HepG2 (cell line): Measurements from ENCODE around the gene CCDC174. TPM values are rescaled to one million over a fixed set of nuclear protein-coding genes. Genes with fewer than 3 reads are reported as not detected.

Experiments used
- ATAC-seq: fragments of 200-7000 bp; cut with Tn5 transposase; 3 replicates; pipeline ENCODE4 v1.9.1; 2020; ENCODE audit warnings: mild to moderate bottlenecking, moderate library complexity
- BruUV-seq: library from RNA; stranded (reverse); fragments of 400-500 nt; replicated peaks from 2 replicates; lab custom pipeline; 2021; lab: Mats Ljungman, UMichigan
- CTCF ChIA-PET: fragments of 300-600 bp; formaldehyde crosslinking; extraction: SDS; loops from one replicate; lab custom pipeline; 2021; ENCODE audit warnings: low total read pairs, inconsistent platforms, low intra/inter-chr PET ratio; lab: Yijun Ruan, JAX
- POLR2A ChIA-PET: fragments of 350-600 bp; sonication (Branson Sonifier 250); formaldehyde crosslinking; loops from one replicate; lab custom pipeline; 2020; ENCODE audit warnings: antibody characterized with exemption, inconsistent platforms; lab: Yijun Ruan, JAX
- DNase-seq: peaks from one replicate; pipeline ENCODE4 v3.0.0-alpha.2; 2015; ENCODE audit warnings: low spot score
- FAIRE-seq: peaks from 3 replicates; lab custom pipeline; 2011; peaks lifted over from hg19 to GRCh38; lab: Jason Lieb, UNC
- H2AFZ ChIP-seq: one replicate; pipeline ENCODE4 v1.6.1; 2011; ENCODE audit warnings: low read length, inconsistent platforms
- H3K27ac ChIP-seq: fragments of 300-600 bp; 3 replicates; pipeline ENCODE4 v1.8.0; 2011; ENCODE audit warnings: mixed run types, mild to moderate bottlenecking, mixed read lengths, low read length, inconsistent platforms; ENCODE audit not compliant: insufficient read depth; ENCODE audit errors: extremely low read length
- H3K27me3 ChIP-seq, 2 experiments: fragments of 200-600 bp in 1 of 2; 2 replicates in 1 of 2; 3 replicates in 1 of 2; pipeline versions ENCODE4 v1.6.0 to v1.8.0; 2011; ENCODE audit warnings: low read length in 2 of 2, mild to moderate bottlenecking in 2 of 2, moderate library complexity in 2 of 2, inconsistent platforms in 1 of 2; ENCODE audit not compliant: insufficient read depth in 2 of 2, control insufficient read depth in 1 of 2
- H3K36me3 ChIP-seq, 2 experiments: fragments of 200-600 bp in 1 of 2; replicated peaks in 1 of 2; 2 replicates in 1 of 2; 3 replicates in 1 of 2; pipeline versions ENCODE4 v1.5.1 to v1.8.0; 2011; ENCODE audit warnings: low read length in 2 of 2, inconsistent platforms in 1 of 2; ENCODE audit not compliant: insufficient read depth in 2 of 2, control insufficient read depth in 1 of 2
- H3K4me1 ChIP-seq: 2 replicates; pipeline ENCODE4 v1.5.1; 2012; ENCODE audit warnings: low read length, inconsistent platforms; ENCODE audit not compliant: insufficient read depth
- H3K4me2 ChIP-seq: 2 replicates; pipeline ENCODE4 v1.6.0; 2011; ENCODE audit warnings: low read depth, low read length, inconsistent platforms
- H3K4me3 ChIP-seq, 3 experiments: fragments of 200-600 bp in 1 of 3; sonication (generic), shearing (Covaris generic) in 1 of 3; replicated peaks in 1 of 3; 2 replicates each; pipeline ENCODE4 v1.5.1; 2011 to 2016; ENCODE audit warnings: low read length in 3 of 3, inconsistent platforms in 2 of 3, low read depth in 2 of 3, mild to moderate bottlenecking in 2 of 3, control low read depth in 1 of 3, mixed read lengths in 1 of 3; ENCODE audit not compliant: insufficient read depth in 1 of 3
- H3K79me2 ChIP-seq: one replicate; pipeline ENCODE4 v1.6.1; 2011; ENCODE audit warnings: low read length, inconsistent platforms; ENCODE audit not compliant: insufficient read depth
- H3K9ac ChIP-seq: 2 replicates; pipeline ENCODE4 v1.6.0; 2011; ENCODE audit warnings: mild to moderate bottlenecking, low read depth, low read length, inconsistent platforms; ENCODE audit not compliant: insufficient read depth
- H3K9me3 ChIP-seq: 2 replicates; pipeline ENCODE4 v1.5.1; 2012; ENCODE audit warnings: mild to moderate bottlenecking, low read length
- H4K20me1 ChIP-seq: 2 replicates; pipeline ENCODE4 v1.6.0; 2011; ENCODE audit warnings: inconsistent platforms, mild to moderate bottlenecking, low read length, moderate library complexity; ENCODE audit not compliant: insufficient read depth
- ATRX ChIP-seq: sonication (generic); formaldehyde crosslinking; IDR thresholded peaks from 2 replicates; pipeline ENCODE4 v1.4.0; 2020; ENCODE audit warnings: missing genetic modification reagents, borderline replicate concordance
- PHF5A ChIP-seq: IDR thresholded peaks from one replicate; pipeline ENCODE4 v1.6.1; 2018; ENCODE audit warnings: low read depth, missing genetic modification reagents; ENCODE audit not compliant: unreplicated experiment
- SRSF9 ChIP-seq: fragments of 200-400 bp; formaldehyde crosslinking; IDR thresholded peaks from 2 replicates; pipeline ENCODE4 v1.6.1; 2018; ENCODE audit warnings: borderline replicate concordance, mild to moderate bottlenecking, low read depth, low read length; ENCODE audit not compliant: insufficient read depth, poor library complexity, severe bottlenecking
- TARDBP ChIP-seq: sonication (generic); formaldehyde crosslinking; IDR thresholded peaks from 2 replicates; pipeline ENCODE4 v1.8.0; 2022; ENCODE audit warnings: mild to moderate bottlenecking, missing genetic modification reagents
- TEAD3 ChIP-seq: optimal IDR thresholded peaks from 2 replicates; pipeline ENCODE3; 2016; ENCODE audit warnings: borderline replicate concordance
- ZNF235 ChIP-seq: sonication (generic); formaldehyde crosslinking; IDR thresholded peaks from 2 replicates; pipeline ENCODE4 v1.8.1; 2023; ENCODE audit warnings: mild to moderate bottlenecking, missing genetic modification reagents, borderline replicate concordance
- ZNF441 ChIP-seq: sonication (generic); formaldehyde crosslinking; IDR thresholded peaks from 2 replicates; pipeline ENCODE4 v1.7.0; 2021; ENCODE audit warnings: missing genetic modification reagents, borderline replicate concordance
- ZNF570 ChIP-seq: sonication (generic); formaldehyde crosslinking; IDR thresholded peaks from 2 replicates; pipeline ENCODE4 v1.4.0; 2020; ENCODE audit warnings: mild to moderate bottlenecking, missing genetic modification reagents, borderline replicate concordance
- WGBS: methylation state at CpG from one replicate; pipeline ENCODE4 v1.1.6; 2017; ENCODE audit warnings: low lambda C conversion rate; 5-methylcytosine and 5-hydroxymethylcytosine counted together
- in situ Hi-C: cut with HindIII; loops from 2 replicates; pipeline ENCODE4 v1.10.0; 2017; ENCODE audit warnings: low pct_unique_long_range_greater_than_20kb; ENCODE audit not compliant: extremely low pct_ligation_motif_present
- intact Hi-C: fragments of 100-400 bp; cut with micrococcal nuclease; formaldehyde crosslinking; loops from one replicate; pipeline ENCODE4 v1.10.0; 2022; ENCODE audit not compliant: unreplicated experiment
- polyA plus RNA-seq, 8 experiments: library from polyadenylated mRNA; depleted of rRNA in 3 of 8; stranded (reverse) in 7 of 8; unstranded in 1 of 8; fragments of >200 nt; fragmentation: Illumina TruSeq in 4 of 8; extraction: Trizol in 4 of 8; gene quantifications; 2 replicates each; pipeline versions ENCODE4 v1.2.1 to v1.2.3, GENCODE V29; 2011 to 2016; ENCODE audit warnings: low read depth in 4 of 8, missing spikeins in 1 of 8, mixed read lengths in 1 of 8; ENCODE audit not compliant: insufficient read depth in 1 of 8
- total RNA-seq, 5 experiments: library from RNA; depleted of rRNA; stranded (reverse); fragments of >200 nt; fragmentation: Illumina TruSeq; extraction: Trizol; gene quantifications; 2 replicates each; pipeline ENCODE4 v1.2.3, GENCODE V29; 2016; ENCODE audit warnings: low read depth in 1 of 5
- TF ChIP-seq, protein P1 (sequence below): sonication (generic); formaldehyde crosslinking; IDR thresholded peaks from 2 replicates; pipeline ENCODE4 v1.5.0; 2020; ENCODE audit warnings: mild to moderate bottlenecking, missing genetic modification reagents
- TF ChIP-seq, protein P2 (sequence below): sonication (generic); formaldehyde crosslinking; IDR thresholded peaks from 2 replicates; pipeline ENCODE4 v1.5.1; 2020; ENCODE audit warnings: missing genetic modification reagents, mild to moderate bottlenecking, borderline replicate concordance

The CCDC174 gene
- total and polyA plus RNA-seq, 2 of the 13 experiments (the other 11 are each of a cell fraction or from before 2014, with no cell fraction given) = 5.4 to 11.0 TPM

DNA sequence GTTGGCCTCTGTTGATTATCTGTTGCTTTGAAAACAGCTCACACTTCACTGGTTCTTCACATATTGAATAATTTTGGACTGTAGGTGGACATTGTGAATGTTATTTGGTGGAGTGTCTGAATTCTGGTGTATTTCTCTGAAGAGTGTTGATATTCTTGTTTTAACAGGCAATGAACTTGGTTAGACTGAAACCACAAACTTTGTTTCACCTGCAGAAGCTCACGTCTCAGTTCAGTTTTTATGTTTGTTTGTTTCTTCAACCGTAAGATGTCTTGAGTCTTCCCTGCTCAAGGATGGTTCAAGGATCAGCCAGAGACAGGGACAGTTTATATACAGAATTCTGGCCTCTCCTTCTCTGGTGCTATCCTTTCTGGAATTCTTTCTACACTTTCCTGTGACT lies 67.0 kb downstream of the CCDC174 start:
- 67% methylated on average over 2 of the region's 2 CpGs for WGBS
- Histone ChIP-seq H2AFZ (no peak overlapping the region), H3K9ac (no peak overlapping the region), H3K4me3 (no peak overlapping the region), H3K27me3 (peaks cover 0 to 3% of the 10 kb centered on the region in 2 experiments; a peak in 1 of 5 replicates), H3K4me1 (no peaks in the 10 kb centered on the region), H4K20me1 (no peaks in the 10 kb centered on the region), H3K27ac (no peak overlapping the region), H3K79me2 (no peaks in the 10 kb centered on the region)
- CTCF ChIA-PET = no interaction called here
- no peak for DNase-seq
- intact Hi-C loops (no loop called here), in situ Hi-C loops (no loop called here)
- ATAC-seq = no peak
- no peak for TF ChIP-seq ZNF570 (CRISPR knock-in tag)
- TF ChIP-seq, protein P1, sequence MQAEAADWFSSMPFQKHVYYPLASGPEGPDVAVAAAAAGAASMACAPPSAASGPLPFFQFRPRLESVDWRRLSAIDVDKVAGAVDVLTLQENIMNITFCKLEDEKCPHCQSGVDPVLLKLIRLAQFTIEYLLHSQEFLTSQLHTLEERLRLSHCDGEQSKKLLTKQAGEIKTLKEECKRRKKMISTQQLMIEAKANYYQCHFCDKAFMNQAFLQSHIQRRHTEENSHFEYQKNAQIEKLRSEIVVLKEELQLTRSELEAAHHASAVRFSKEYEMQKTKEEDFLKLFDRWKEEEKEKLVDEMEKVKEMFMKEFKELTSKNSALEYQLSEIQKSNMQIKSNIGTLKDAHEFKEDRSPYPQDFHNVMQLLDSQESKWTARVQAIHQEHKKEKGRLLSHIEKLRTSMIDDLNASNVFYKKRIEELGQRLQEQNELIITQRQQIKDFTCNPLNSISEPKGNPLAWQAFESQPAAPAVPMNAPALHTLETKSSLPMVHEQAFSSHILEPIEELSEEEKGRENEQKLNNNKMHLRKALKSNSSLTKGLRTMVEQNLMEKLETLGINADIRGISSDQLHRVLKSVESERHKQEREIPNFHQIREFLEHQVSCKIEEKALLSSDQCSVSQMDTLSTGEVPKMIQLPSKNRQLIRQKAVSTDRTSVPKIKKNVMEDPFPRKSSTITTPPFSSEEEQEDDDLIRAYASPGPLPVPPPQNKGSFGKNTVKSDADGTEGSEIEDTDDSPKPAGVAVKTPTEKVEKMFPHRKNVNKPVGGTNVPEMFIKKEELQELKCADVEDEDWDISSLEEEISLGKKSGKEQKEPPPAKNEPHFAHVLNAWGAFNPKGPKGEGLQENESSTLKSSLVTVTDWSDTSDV (CRISPR knock-in tag) = no peak
- no peak for TF ChIP-seq ZNF235 (CRISPR knock-in tag)
- no peak for TF ChIP-seq PHF5A
- no peak for TF ChIP-seq SRSF9
- no peak for TF ChIP-seq TARDBP (CRISPR knock-in tag)
- no peak for TF ChIP-seq ZNF441 (CRISPR knock-in tag)
- TF ChIP-seq, protein P2, sequence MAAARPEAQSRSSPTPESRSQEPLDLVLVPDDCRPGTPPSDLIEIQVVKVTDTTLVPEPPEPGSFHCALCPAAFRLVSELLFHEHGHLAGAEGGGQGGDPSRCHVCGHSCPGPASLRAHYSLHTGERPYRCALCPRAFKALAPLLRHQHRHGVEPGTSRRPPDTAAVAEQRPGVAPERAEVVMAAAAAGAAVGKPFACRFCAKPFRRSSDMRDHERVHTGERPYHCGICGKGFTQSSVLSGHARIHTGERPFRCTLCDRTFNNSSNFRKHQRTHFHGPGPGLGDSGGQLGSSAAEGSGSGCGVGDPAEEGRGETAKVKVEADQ (CRISPR knock-in tag) = no peak
- no peak for TF ChIP-seq ATRX (CRISPR knock-in tag)
- TF ChIP-seq TEAD3 = no peak
- TF ChIP-seq, all 625 proteins: peak for 0
- POLR2A ChIA-PET = no interaction called here
- FAIRE-seq = no peak
- no TSS peak for BruUV-seq
- no peaks in the 10 kb centered on the region for H3K36me3 ChIP-seq
- no peaks in the 10 kb centered on the region for H3K9me3 ChIP-seq
- no peak overlapping the region for H3K4me2 ChIP-seq
